ENCODE results near the gene MYO1H.

MYO1H gene

GRCh38 chr12:109449845-109450532 is 102.3 kb downstream of the MYO1H start:
- no peak for DNase-seq (ENCODE audit: low spot score)

GRCh38 chr12:109450980-109451379 is 103.3 kb downstream of the MYO1H start:
- DNase-seq (ENCODE audit: low spot score) = no peak

- no peak for DNase-seq (ENCODE audit: low spot score)
Observed at GRCh38 chr12:109451400-109451799, 103.7 kb downstream of the MYO1H start.

GRCh38 chr12:109452489-109452888 is 104.8 kb downstream of the MYO1H start:
- DNase-seq (ENCODE audit: low spot score) = no peak

GRCh38 chr12:109455706-109456105 is 108.0 kb downstream of the MYO1H start:
- DNase-seq (ENCODE audit: low spot score) = no peak

GRCh38 chr12:109458086-109458485 is 110.4 kb downstream of the MYO1H start:
- DNase-seq (ENCODE audit: low spot score) = peak; percentile 72

GRCh38 chr12:109458771-109459208 is 111.1 kb downstream of the MYO1H start:
- no peak for DNase-seq (ENCODE audit: low spot score)

GRCh38 chr12:109459247-109459646 is 111.5 kb downstream of the MYO1H start:
- no peak for DNase-seq (ENCODE audit: low spot score)

GRCh38 chr12:109460538-109460937 is 112.8 kb downstream of the MYO1H start:
- DNase-seq (ENCODE audit: low spot score) = no peak

- no peak for DNase-seq (ENCODE audit: low spot score)
Observed at GRCh38 chr12:109461049-109461845, 113.5 kb downstream of the MYO1H start.

GRCh38 chr12:109461846-109462756 is 114.4 kb downstream of the MYO1H start:
- DNase-seq (ENCODE audit: low spot score) = peak; percentile 87

- peak; percentile 83 for DNase-seq (ENCODE audit: low spot score)
Observed at GRCh38 chr12:109462868-109463692, 115.4 kb downstream of the MYO1H start.

- no peak for DNase-seq (ENCODE audit: low spot score)
Observed at GRCh38 chr12:109463756-109464155, 116.1 kb downstream of the MYO1H start.

- no peak for DNase-seq (ENCODE audit: low spot score)
Observed at GRCh38 chr12:109464642-109465351, 117.1 kb downstream of the MYO1H start.

- DNase-seq (ENCODE audit: low spot score) = no peak
Observed at GRCh38 chr12:109466305-109466704, 118.6 kb downstream of the MYO1H start.

- no peak for DNase-seq (ENCODE audit: low spot score)
Observed at GRCh38 chr12:109466821-109467220, 119.1 kb downstream of the MYO1H start.

- DNase-seq (ENCODE audit: low spot score) = no peak
Observed at GRCh38 chr12:109467978-109468676, 120.4 kb downstream of the MYO1H start.

- no peak for DNase-seq (ENCODE audit: low spot score)
Observed at GRCh38 chr12:109469517-109469916, 121.8 kb downstream of the MYO1H start.

GRCh38 chr12:109473006-109473405 is 125.3 kb downstream of the MYO1H start:
- no peak for DNase-seq (ENCODE audit: low spot score)
